Ovary (tissue), 3 donors: Measurements from ENCODE around the gene RFTN2.

Source experiments
- EP300 ChIP-seq: sonication (generic); formaldehyde crosslinking; IDR thresholded peaks from one replicate; pipeline ENCODE4 v1.6.1; 2017; ENCODE audit warnings: antibody characterized with exemption
- POLR2A ChIP-seq: fragments of 450-650 bp; IDR thresholded peaks from one replicate; pipeline ENCODE4 v1.6.1; 2017; ENCODE audit warnings: antibody characterized with exemption, mild to moderate bottlenecking, moderate library complexity
- TF ChIP-seq, protein P1 (sequence below), 3 donors: fragments of 450-650 bp in 2 of 3; fragments of 200-600 bp in 1 of 3; IDR thresholded peaks; one replicate each; pipeline versions ENCODE4 v1.5.1 to v1.8.0; 2016 to 2022; ENCODE audit warnings: antibody characterized with exemption in 3 of 3, mild to moderate bottlenecking in 1 of 3
- donor health status: DM: no; HTN: no; CAD: no.

DNA sequence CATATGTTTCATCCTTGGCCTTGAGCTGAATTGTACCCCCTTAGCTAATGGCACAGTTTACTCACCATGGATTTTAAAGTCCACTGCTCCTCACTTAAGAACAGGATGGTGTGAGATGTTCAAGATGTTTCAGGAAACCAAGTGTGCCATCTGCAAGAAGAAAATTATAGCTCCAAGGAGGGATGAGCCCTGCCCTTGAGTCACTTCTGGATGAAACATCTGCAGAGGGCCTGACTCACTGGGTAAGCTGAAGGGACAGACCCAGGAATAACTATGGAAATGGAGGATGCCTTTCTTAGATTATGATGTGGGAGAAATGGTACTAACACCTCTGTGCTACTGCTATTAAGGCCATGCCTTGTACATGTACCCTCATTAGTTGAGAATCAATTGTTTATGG lies 36.2 kb upstream of the RFTN2 start:
- no peak for TF ChIP-seq EP300
- TF ChIP-seq, protein P1, sequence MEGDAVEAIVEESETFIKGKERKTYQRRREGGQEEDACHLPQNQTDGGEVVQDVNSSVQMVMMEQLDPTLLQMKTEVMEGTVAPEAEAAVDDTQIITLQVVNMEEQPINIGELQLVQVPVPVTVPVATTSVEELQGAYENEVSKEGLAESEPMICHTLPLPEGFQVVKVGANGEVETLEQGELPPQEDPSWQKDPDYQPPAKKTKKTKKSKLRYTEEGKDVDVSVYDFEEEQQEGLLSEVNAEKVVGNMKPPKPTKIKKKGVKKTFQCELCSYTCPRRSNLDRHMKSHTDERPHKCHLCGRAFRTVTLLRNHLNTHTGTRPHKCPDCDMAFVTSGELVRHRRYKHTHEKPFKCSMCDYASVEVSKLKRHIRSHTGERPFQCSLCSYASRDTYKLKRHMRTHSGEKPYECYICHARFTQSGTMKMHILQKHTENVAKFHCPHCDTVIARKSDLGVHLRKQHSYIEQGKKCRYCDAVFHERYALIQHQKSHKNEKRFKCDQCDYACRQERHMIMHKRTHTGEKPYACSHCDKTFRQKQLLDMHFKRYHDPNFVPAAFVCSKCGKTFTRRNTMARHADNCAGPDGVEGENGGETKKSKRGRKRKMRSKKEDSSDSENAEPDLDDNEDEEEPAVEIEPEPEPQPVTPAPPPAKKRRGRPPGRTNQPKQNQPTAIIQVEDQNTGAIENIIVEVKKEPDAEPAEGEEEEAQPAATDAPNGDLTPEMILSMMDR (IDR thresholded peaks at IDR 0.05) = no peak
- TF ChIP-seq POLR2A = no peak
